ENCODE measurements around the gene GPX8. TPM values are rescaled to one million over a fixed set of nuclear protein-coding genes. Genes with fewer than 3 reads are reported as not detected.

GPX8 gene
- total and polyA plus RNA-seq, 10 of the 15 experiments (the other 5 are each of a cell fraction or from before 2014, with no cell fraction given), result 0.11 TPM; not detected in 9

DNA sequence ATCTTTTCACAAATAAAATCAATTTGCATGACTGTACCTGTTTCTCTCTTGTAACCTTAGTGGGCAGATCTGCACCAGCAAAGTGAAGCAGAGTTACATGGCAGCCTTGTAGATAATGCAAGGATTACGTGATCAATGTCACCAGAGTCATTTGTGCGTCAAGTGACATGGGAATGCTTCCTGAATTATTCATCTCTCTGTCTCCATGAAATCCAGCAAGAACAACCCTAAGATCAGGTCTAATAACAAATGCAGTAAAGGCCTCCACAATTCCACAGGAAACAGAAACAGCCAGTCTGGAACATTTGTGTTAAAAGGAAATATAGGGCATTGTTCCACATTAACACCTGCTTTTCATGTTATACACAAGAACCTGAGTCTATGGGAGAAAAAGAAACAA lies 49.8 kb upstream of the GPX8 start:
- in situ Hi-C loops (cut with MboI), result no loop called here
- WGBS (ENCODE audit: insufficient coverage, insufficient replicate concordance, low lambda C conversion rate, missing lambda C conversion rate), result 45% methylated on average over 2 of the region's 2 CpGs
- POLR2A ChIA-PET, result no interaction called here

More for the DNA sequence above, 49.8 kb upstream of the GPX8 start:
- Histone ChIP-seq H2AFZ (ENCODE audit: control insufficient read depth, low read depth, low read length) (no peak overlapping the region), H4K20me1 (ENCODE audit: control insufficient read depth, insufficient read depth) (no peaks in the 10 kb centered on the region), H3K4me1 (ENCODE audit: control insufficient read depth, insufficient read depth, low read length) (no peaks in the 10 kb centered on the region), H3K9me3 (replicated peaks; ENCODE audit: control insufficient read depth, insufficient read depth, low read length) (no peaks in the 10 kb centered on the region), H3K9ac (ENCODE audit: control insufficient read depth, insufficient read depth, low read length) (no peak overlapping the region), H3K79me2 (ENCODE audit: control insufficient read depth, insufficient read depth, low read length) (no peaks in the 10 kb centered on the region), H3K36me3 (ENCODE audit: control insufficient read depth in 2 of 2, insufficient read depth in 2 of 2, low read length in 1 of 2) (no peaks in the 10 kb centered on the region), H3K27ac (ENCODE audit: control insufficient read depth, insufficient read depth) (no peak overlapping the region), H3K27me3 (replicated peaks in 1 of 2; ENCODE audit: control insufficient read depth in 2 of 2, insufficient read depth in 2 of 2, low read length in 1 of 2) (no peaks in the 10 kb centered on the region; a peak in 1 of 4 replicates), H3K4me2 (ENCODE audit: control insufficient read depth, insufficient read depth) (no peak overlapping the region), H3K4me3 (no peak overlapping the region)
- no TSS peak for BruUV-seq (replicated peaks)
- SMC1A ChIA-PET (ENCODE audit: uncharacterized antibody, unreplicated experiment), result no interaction called here
- TF ChIP-seq CEBPB (IDR thresholded peaks at IDR 0.05; ENCODE audit: borderline replicate concordance in 1 of 2, low read depth in 2 of 2, low read length in 2 of 2), result no peak
- TF ChIP-seq, protein P1, sequence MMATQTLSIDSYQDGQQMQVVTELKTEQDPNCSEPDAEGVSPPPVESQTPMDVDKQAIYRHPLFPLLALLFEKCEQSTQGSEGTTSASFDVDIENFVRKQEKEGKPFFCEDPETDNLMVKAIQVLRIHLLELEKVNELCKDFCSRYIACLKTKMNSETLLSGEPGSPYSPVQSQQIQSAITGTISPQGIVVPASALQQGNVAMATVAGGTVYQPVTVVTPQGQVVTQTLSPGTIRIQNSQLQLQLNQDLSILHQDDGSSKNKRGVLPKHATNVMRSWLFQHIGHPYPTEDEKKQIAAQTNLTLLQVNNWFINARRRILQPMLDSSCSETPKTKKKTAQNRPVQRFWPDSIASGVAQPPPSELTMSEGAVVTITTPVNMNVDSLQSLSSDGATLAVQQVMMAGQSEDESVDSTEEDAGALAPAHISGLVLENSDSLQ (IDR thresholded peaks at IDR 0.05), result no peak
- no peak for TF ChIP-seq NR2C1 (IDR thresholded peaks at IDR 0.05)
- no peak for TF ChIP-seq SMARCA5 (IDR thresholded peaks at IDR 0.05)
- no peak for TF ChIP-seq NFYA (IDR thresholded peaks at IDR 0.05; ENCODE audit: borderline replicate concordance, low read depth, low read length)
- no peak for TF ChIP-seq YBX1 (IDR thresholded peaks at IDR 0.05)
- no peak for TF ChIP-seq MXI1 (IDR thresholded peaks at IDR 0.05; ENCODE audit: low read depth, low read length)
- TF ChIP-seq EP300 (IDR thresholded peaks at IDR 0.05; ENCODE audit: borderline replicate concordance in 1 of 2, control insufficient read depth in 1 of 2, low read depth in 2 of 2, low read length in 2 of 2), result no peak
- no peak for TF ChIP-seq PAX5 (IDR thresholded peaks at IDR 0.05; ENCODE audit: borderline replicate concordance, low read depth, low read length)
- TF ChIP-seq RBBP5 (conservative IDR thresholded peaks at IDR 0.05), result no peak
- TF ChIP-seq PML (IDR thresholded peaks at IDR 0.05; ENCODE audit: low read length), result no peak
- no peak for TF ChIP-seq SIX5 (IDR thresholded peaks at IDR 0.05; ENCODE audit: low read depth, low read length, severe bottlenecking)
- no peak for TF ChIP-seq ASH2L (IDR thresholded peaks at IDR 0.05; ENCODE audit: borderline replicate concordance, low read depth)
- no peak for TF ChIP-seq NBN (IDR thresholded peaks at IDR 0.05)
- TF ChIP-seq, protein P2, sequence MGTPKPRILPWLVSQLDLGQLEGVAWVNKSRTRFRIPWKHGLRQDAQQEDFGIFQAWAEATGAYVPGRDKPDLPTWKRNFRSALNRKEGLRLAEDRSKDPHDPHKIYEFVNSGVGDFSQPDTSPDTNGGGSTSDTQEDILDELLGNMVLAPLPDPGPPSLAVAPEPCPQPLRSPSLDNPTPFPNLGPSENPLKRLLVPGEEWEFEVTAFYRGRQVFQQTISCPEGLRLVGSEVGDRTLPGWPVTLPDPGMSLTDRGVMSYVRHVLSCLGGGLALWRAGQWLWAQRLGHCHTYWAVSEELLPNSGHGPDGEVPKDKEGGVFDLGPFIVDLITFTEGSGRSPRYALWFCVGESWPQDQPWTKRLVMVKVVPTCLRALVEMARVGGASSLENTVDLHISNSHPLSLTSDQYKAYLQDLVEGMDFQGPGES (IDR thresholded peaks at IDR 0.05), result no peak
- DNase-seq (ENCODE audit: low read depth, low spot score), result no peak
- intact Hi-C loops (cut with micrococcal nuclease; ENCODE audit: unreplicated experiment), result no loop called here
- no peak for ATAC-seq
- no peak for FAIRE-seq
- CTCF ChIA-PET, result no interaction called here
- RAD21 ChIA-PET (ENCODE audit: unreplicated experiment), result no interaction called here

Data from GM12878 (cell line).